ENCODE measurements around the gene FBXO31.
A peak's percentile ranks its signal among the peaks of the same experiment; 100 is the strongest.
"Not testable (repeated sequence)": the region's sequence is repeated elsewhere in the genome, so short reads cannot be mapped to it uniquely, and the experiment has no call there.

Gene FBXO31

DNA sequence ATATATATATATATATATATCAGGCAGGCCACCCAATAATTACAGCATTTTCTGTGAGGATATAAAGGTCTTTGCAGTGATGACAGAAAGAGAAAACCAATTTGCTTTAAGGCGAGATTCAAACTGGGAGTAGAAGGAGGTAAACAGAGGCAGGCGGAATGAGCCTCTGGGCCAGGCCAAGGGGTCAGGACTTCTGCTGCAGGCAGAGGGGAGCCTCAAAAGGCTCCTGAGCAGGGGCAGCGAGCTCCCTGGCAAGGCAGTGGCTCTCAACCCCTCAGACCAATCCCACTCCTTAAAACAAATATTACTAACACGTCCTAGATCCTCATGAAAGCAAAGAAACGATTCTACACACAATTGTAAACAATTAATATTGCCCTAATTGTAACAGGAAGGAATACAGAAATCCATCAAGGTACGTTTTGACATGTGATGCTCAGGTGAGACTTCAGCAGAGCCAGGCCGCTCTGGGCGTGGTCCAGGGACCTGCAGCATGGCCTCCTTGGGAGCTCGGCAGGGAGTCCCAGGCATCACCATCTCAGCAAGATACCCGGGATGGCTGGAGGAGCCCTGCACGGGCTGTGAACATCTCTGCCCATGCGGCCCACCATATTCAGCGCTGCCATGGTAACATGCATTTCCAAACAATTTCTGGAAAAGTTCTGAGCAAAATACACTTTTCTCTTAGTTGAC is 18.4 kb downstream of the FBXO31 start:
- Histone ChIP-seq H3K27ac (no peak overlapping the region; the same call in 1 of the 2 replicates), H3K9me3 (no peaks in the 10 kb centered on the region), H3K4me2 (0 out of 2 replicates have a peak overlapping the region, but pooled peaks have one; percentile 5), H3K36me3 (peaks cover 58% of the 10 kb centered on the region), H3K4me1 (peaks cover 67% of the 10 kb centered on the region), H3K9ac (no peak overlapping the region), H3K27me3 (no peaks in the 10 kb centered on the region), H3K4me3 (no peak overlapping the region), H4K20me1 (peaks cover 100% of the 10 kb centered on the region)
- no peak for TF ChIP-seq Cebpa-rat (IDR thresholded peaks at IDR 0.05)

- H4K20me1 ChIP-seq: peaks cover 100% of the 10 kb centered on the region
- no peaks in the 10 kb centered on the region for H3K27me3 ChIP-seq
- peak overlapping the region; percentile 65 for H3K9ac ChIP-seq
- TF ChIP-seq Cebpa-rat (IDR thresholded peaks at IDR 0.05): no peak
- peaks cover 54% of the 10 kb centered on the region for H3K4me1 ChIP-seq
- H3K9me3 ChIP-seq: no peaks in the 10 kb centered on the region
- H3K4me3 ChIP-seq: peak overlapping the region; percentile 38
- peak overlapping the region; percentile 94 for H3K4me2 ChIP-seq
- H3K36me3 ChIP-seq: peaks cover 70% of the 10 kb centered on the region
- peak overlapping the region; percentile 71 for H3K27ac ChIP-seq
Observed at GRCh38 chr16:87363771-87364455, 19.7 kb downstream of the FBXO31 start.

- H4K20me1 ChIP-seq: peaks cover 100% of the 10 kb centered on the region
- not testable (repeated sequence) for H3K4me3 ChIP-seq, H3K9me3 ChIP-seq, H3K27me3 ChIP-seq, H3K9ac ChIP-seq, H3K27ac ChIP-seq
- peak overlapping the region; percentile 94 for H3K4me2 ChIP-seq
- peaks cover 79% of the 10 kb centered on the region for H3K36me3 ChIP-seq
- H3K4me1 ChIP-seq: peaks cover 45% of the 10 kb centered on the region
Observed at GRCh38 chr16:87362828-87363559, 20.6 kb downstream of the FBXO31 start.

DNA sequence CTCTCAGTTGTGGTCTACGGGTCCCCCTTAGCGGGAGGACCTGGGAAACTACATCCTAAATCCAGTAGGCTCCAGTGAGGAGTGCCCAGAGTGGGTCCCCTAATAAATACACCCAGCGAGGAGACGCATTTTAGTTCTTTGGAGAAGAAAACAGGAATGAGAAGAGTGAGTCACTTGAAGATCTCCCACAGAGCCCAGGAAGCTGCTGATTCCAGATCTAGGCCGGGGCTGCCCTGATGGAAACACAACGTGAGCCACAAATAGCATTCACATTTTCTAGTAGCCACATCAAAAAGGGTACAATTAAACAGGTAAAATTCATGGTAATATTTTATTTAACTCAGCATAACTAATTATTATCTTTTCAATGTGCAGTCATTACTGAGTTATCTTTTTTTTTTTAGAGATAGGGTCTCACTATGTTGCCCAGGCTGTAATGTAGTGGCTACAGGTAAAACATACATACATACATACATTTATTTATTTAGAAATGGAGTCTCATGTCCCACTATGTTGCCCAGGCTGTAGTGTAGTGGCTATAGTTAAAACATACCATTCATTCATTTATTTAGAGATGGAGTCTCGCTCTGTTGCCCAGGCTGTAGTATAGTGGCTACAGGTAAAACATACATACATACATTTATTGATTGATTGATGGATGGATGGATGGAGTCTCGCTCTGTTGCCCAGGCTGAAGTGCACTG is 21.5 kb downstream of the FBXO31 start:
- Histone ChIP-seq H3K27ac (no peak overlapping the region), H3K4me1 (peaks cover 36% of the 10 kb centered on the region), H3K36me3 (peaks cover 83% of the 10 kb centered on the region), H4K20me1 (peaks cover 100% of the 10 kb centered on the region), H3K4me3 (no peak overlapping the region), H3K4me2 (no peak overlapping the region), H3K9ac (no peak overlapping the region), H3K27me3 (no peaks in the 10 kb centered on the region), H3K9me3 (no peaks in the 10 kb centered on the region)
- TF ChIP-seq Cebpa-rat (IDR thresholded peaks at IDR 0.05): no peak

DNA sequence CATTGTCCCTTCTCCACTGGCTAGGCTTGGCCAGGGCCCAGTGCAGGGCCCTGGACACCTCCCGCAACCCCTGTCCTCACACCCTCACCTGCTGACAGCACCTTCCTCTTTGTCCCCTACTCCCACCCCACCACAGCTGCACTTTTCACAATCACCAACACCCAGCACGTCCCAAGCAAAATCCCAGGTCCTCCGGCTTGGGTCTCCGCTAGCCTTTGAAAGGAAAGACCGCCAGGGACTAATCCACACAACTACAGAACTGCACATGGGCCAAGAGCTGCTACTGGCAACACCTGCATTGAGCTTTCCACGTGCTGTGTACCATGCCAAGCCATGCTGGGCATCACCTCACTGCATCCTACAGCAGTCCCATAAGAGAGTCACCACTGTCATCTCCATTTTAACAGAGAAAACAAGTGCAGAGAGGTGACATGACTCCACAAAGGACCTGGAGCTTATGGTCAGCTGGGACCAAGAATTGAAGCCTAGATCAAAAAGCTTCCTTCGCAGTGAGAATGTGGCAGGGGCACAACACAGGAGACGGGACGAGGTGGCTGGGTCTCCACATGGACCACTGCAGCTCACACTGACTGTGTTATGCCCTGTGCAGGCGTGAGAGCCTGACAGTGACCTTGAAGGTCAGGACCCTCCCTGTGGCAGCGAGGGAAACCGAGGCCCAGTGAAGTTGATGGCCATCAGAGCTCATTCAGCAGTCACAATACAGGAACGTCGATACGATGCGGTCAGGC is 22.5 kb downstream of the FBXO31 start:
- Histone ChIP-seq H3K4me1 (peaks cover 33% of the 10 kb centered on the region), H3K27ac (no peak overlapping the region), H3K4me3 (no peak overlapping the region), H3K9ac (no peak overlapping the region), H3K4me2 (no peak overlapping the region), H3K36me3 (peaks cover 84% of the 10 kb centered on the region), H4K20me1 (peaks cover 100% of the 10 kb centered on the region), H3K27me3 (no peaks in the 10 kb centered on the region), H3K9me3 (no peaks in the 10 kb centered on the region)
- no peak for TF ChIP-seq Cebpa-rat (IDR thresholded peaks at IDR 0.05)

DNA sequence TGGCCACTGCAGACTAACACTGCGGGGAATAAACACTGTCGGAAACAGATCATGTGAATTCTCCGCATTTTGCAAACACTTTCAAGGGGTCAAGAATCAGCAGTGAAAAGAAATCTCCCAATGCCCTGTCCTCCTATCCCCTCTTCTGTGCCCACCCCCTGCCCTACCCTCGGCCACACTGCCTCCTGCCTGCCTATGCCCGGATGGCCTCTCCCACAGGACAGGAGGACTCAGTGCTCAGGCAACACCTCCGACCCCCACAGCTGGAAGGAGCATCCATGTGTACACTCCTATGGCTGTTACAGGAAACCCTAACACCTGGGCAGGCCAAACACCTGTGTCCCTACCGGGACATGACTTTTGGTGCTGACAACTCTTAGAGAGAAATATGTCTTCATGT is 24.5 kb downstream of the FBXO31 start:
- no peak overlapping the region for H3K27ac ChIP-seq
- no peaks in the 10 kb centered on the region for H3K27me3 ChIP-seq
- peaks cover 17% of the 10 kb centered on the region for H3K4me1 ChIP-seq
- TF ChIP-seq Cebpa-rat (IDR thresholded peaks at IDR 0.05): no peak
- no peak overlapping the region for H3K4me2 ChIP-seq
- no peak overlapping the region for H3K9ac ChIP-seq
- no peak overlapping the region for H3K4me3 ChIP-seq
- H3K36me3 ChIP-seq: peaks cover 91% of the 10 kb centered on the region
- no peaks in the 10 kb centered on the region for H3K9me3 ChIP-seq
- H4K20me1 ChIP-seq: peaks cover 100% of the 10 kb centered on the region

DNA sequence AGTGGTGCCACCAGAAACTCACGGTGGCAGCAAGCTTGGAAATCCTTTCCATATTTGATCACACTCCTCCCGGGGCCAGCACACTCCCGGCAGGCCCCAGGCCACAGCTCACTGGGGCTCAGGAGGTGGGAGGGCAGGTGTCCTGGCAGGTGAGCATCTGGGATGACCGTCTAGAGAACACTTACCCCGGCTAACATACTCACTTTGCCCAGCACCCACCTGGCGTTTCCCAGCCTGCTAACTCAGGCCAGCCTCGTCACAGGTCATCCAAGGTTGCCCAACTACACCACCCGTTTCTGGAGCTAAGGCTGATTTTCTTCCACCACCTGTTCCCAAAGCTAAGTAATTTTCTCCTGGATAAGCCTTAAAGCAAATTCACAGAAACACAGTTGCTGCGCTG is 24.9 kb downstream of the FBXO31 start:
- Histone ChIP-seq H3K27me3 (no peaks in the 10 kb centered on the region), H3K9ac (no peak overlapping the region), H3K36me3 (peaks cover 96% of the 10 kb centered on the region), H3K4me1 (peaks cover 13% of the 10 kb centered on the region), H3K4me3 (no peak overlapping the region), H3K4me2 (no peak overlapping the region), H3K27ac (no peak overlapping the region), H4K20me1 (peaks cover 100% of the 10 kb centered on the region), H3K9me3 (no peaks in the 10 kb centered on the region)
- TF ChIP-seq Cebpa-rat (IDR thresholded peaks at IDR 0.05): no peak

DNA sequence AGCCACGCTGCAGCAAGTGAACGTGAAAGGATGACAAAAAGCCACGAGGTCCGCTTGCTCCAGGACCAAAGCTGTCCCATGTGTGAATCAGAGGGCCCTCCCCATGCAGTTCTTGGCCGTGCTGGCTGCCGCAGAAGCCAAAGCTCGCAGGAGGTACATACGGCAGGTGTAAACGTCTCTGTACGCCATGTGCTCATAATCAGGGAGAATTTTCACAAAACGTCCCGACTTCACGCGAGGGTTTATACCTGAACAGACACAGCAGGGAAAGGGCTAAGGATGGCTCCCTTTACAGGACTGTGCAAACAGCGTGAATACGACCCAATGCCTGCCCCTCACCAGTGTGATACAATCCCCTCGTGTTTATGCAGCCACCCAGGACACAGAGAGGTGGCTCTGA is 25.3 kb downstream of the FBXO31 start:
- no peaks in the 10 kb centered on the region for H3K27me3 ChIP-seq
- H3K27ac ChIP-seq: no peak overlapping the region
- no peak for TF ChIP-seq Cebpa-rat (IDR thresholded peaks at IDR 0.05)
- H3K9ac ChIP-seq: no peak overlapping the region
- H3K4me1 ChIP-seq: peaks cover 9% of the 10 kb centered on the region
- H3K36me3 ChIP-seq: peaks cover 98% of the 10 kb centered on the region
- H3K9me3 ChIP-seq: no peaks in the 10 kb centered on the region
- H3K4me3 ChIP-seq: no peak overlapping the region
- no peak overlapping the region for H3K4me2 ChIP-seq
- peaks cover 100% of the 10 kb centered on the region for H4K20me1 ChIP-seq

DNA sequence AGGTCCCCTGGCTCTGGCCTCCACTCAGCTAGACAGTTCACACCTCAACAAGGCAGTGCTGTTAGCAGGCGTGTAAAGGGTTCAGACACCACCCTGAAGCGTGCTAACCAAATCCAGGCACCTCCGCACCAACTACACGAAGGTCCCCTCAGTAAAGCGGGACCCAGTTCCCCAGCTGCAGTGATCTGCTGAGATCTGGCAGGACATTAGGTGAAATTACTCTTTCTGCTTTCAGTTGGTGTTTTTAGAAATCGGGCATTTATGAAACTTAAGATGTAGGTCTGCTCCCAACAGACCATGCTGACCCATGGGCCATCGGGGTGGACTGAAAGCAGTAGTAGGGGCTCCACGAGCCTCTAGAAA is 27.1 kb downstream of the FBXO31 start:
- Histone ChIP-seq H3K9ac (no peak overlapping the region), H3K27ac (no peak overlapping the region), H3K4me1 (no peaks in the 10 kb centered on the region), H3K9me3 (no peaks in the 10 kb centered on the region), H3K36me3 (peaks cover 96% of the 10 kb centered on the region), H3K27me3 (no peaks in the 10 kb centered on the region), H3K4me3 (no peak overlapping the region), H3K4me2 (no peak overlapping the region), H4K20me1 (peaks cover 100% of the 10 kb centered on the region)
- TF ChIP-seq Cebpa-rat (IDR thresholded peaks at IDR 0.05): no peak
